ENCODE results near the gene WNT3A.

Gene WNT3A

DNA sequence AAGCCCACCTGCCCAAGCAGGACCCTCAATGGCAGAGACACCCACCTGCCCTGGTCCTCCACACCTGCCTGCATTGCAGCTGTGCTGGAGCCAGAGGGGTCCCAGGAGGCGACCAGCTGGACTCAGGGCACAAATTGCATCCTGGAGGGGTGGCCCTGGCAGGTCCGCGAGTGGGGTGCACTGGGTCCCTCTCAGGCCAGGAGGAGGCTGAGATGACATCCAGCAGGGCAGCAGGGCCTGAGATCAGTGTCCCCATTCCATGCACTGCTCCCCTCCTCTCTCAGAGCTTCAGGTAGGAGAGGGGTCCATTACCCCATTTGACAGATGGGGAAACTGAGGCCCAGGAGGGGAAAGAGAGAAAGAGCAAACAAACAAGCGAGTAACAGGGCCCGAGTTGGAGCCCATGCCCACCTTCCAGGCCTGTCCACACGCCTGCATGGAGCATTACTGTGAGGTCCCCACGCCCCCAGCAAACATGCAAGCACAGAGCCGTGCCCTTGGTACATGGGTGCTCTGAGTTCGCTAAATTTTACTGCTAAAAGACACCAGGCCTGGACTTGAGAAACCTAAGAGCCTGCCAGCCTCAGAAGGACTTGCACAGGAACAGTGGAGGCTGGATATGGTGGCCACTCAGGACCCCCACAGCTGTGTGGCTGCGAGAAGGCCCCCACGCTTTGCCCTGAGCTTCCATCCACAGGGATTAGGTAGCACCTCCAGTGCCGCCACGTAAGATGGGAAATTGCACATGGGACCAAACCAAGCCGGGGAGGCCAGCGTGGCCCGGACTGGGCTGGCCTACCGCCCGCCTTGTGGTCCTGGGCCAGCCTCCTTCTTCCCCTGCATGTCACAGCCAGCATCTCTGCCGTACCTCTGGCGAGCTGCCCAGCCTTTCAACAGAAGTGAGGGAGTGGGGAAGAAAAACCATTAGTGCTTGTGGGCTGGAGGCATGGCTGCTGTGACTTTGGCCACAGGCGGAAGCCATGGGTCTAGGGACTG is 7.4 kb downstream of the WNT3A start:
- Histone ChIP-seq H3K4me3 (no peak overlapping the region), H3K27ac (no peak overlapping the region)
- TF ChIP-seq, protein P1, sequence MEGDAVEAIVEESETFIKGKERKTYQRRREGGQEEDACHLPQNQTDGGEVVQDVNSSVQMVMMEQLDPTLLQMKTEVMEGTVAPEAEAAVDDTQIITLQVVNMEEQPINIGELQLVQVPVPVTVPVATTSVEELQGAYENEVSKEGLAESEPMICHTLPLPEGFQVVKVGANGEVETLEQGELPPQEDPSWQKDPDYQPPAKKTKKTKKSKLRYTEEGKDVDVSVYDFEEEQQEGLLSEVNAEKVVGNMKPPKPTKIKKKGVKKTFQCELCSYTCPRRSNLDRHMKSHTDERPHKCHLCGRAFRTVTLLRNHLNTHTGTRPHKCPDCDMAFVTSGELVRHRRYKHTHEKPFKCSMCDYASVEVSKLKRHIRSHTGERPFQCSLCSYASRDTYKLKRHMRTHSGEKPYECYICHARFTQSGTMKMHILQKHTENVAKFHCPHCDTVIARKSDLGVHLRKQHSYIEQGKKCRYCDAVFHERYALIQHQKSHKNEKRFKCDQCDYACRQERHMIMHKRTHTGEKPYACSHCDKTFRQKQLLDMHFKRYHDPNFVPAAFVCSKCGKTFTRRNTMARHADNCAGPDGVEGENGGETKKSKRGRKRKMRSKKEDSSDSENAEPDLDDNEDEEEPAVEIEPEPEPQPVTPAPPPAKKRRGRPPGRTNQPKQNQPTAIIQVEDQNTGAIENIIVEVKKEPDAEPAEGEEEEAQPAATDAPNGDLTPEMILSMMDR (IDR thresholded peaks at IDR 0.05): no peak
- DNase-seq (ENCODE audit: low spot score): peak; percentile 65

DNA sequence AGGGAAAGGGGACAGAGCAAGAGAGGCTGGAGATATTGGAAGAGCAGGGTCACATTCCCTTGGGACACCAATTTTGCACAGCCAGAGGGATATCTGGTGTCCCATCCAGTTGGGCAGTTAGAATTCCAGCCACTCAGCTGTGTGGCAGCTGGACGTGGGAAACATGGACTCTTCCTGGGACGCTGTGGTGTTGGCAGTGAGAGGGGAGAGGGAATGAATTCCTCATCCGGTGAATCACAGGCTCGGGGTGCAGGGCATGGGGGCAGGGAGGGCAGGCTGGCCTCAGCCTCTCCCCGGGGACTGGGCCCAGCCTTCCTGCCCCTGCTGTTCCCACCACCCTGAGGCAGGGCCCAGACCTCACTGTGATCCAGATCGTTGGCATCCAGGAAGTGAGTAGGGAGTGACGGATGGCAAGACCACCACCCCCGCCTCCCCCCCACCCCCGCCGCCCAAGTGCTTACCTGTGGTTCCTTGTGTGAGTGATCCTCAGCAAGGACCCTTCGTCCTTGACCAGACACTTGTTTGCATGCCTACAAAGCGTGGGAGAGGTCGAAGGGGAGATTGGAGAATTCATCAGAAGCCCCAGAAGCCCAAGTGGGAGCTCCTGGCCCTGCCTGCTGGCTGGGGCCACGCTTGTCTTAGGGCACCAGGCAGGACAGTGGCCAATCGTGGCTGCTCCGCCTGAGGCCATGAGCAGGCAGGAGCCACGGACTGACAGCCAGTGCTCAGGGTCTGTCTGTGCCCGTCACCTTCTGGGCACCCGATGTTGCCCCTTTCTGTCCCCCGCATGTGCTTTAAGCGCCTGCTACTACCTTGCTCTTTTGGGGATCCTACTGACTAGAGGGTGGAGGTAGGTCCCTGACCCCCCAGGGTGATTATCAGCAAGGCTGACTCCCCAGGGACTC is 8.7 kb downstream of the WNT3A start:
- TF ChIP-seq, protein P1 (IDR thresholded peaks at IDR 0.05): no peak
- H3K27ac ChIP-seq: no peak overlapping the region
- DNase-seq (ENCODE audit: low spot score): peak; percentile 52
- H3K4me3 ChIP-seq: no peak overlapping the region

DNA sequence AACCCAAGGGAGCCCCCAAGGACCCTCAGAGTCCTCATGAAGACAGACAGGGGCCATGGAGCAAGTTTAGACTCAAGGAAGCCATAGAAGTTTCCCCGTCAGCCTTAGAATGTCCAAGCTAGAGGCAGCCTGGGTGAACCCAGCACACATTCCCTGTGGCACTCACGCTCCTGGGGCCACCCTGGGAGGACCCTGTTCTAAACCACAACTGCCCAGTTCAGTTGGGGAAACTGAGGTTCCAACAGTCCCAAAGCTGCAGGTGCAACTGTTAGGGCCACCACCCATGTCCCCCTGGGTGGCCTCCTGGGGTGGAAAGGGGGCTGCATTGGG is 9.3 kb downstream of the WNT3A start:
- H3K4me3 ChIP-seq: no peak overlapping the region
- DNase-seq (ENCODE audit: low spot score): peak; percentile 35
- TF ChIP-seq, protein P1 (IDR thresholded peaks at IDR 0.05): no peak
- no peak overlapping the region for H3K27ac ChIP-seq

DNA sequence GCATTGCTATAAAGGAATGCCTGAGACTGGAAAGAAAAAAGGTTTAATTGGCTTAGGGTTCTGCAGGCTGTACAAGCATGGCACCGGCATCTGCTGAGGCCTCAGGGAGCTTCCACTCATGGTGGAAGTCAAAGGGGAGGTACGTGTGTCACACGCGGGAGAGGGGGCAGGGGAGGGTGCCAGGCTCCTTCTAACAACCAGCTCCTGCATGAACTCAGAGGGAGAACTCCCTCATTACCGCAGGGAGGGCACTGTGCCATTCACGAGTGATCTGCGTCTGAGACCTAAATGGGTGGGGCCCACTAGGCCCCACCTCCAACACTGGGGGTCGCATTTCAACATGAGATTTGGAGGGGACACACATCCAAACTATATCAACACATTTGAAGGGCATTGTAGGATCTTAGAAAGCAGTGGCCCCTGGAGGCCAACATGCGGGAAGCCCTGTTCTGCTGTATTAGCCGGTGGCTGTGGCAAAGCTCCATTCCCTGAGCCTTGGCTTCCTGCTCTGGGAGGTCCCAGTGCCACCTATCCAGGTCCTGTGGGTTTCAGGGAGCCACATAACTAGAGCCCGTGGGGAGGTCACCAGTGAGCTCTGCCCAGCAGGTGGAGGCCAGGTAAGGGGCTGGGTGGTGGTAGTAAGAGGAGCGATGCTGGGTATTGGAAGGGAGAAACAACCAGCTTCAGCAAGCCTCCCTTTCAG is 10.0 kb downstream of the WNT3A start:
- Histone ChIP-seq H3K27ac (no peak overlapping the region), H3K4me3 (no peak overlapping the region)
- no peak for DNase-seq (ENCODE audit: low spot score)
- TF ChIP-seq, protein P1 (IDR thresholded peaks at IDR 0.05): no peak

DNA sequence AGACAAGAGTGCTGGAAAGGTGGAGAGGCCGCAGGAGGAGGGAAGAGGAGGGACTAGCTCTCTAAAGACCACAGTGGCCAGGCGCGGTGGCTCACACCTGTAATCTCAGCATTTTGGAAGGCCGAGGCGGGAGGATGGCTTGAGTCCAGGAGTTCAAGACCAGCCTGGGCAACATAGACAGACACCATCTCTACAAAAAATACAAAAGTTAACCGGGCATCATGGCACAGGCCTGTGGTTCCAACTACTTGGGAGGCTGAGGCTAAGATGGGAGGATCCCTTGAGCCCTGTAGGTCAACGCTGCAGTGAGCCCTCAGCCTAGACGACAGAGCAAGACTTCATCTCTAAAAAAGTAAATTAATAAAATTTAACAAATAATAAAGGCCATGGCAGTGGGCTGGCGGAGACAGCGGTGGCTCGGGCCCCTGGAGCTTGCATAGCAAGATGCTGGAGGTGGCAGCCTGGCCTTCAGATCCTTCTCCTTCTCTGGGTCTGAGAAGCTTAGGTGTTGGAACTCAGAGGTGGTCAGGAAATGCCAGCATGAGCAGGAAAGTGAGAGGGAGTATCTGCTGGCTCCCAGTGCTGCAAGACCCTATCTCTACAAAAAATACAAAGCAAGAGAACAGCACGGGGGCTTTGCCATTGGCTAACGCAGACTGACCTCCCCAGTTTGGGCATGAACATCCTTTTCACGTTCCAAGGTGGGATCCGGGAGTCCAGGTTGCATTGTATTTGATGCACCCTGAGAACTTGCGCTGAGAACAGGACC is 10.7 kb downstream of the WNT3A start:
- Histone ChIP-seq H3K4me3 (no peak overlapping the region), H3K27ac (no peak overlapping the region)
- DNase-seq (ENCODE audit: low spot score): peak; percentile 43
- TF ChIP-seq, protein P1 (IDR thresholded peaks at IDR 0.05): no peak

DNA sequence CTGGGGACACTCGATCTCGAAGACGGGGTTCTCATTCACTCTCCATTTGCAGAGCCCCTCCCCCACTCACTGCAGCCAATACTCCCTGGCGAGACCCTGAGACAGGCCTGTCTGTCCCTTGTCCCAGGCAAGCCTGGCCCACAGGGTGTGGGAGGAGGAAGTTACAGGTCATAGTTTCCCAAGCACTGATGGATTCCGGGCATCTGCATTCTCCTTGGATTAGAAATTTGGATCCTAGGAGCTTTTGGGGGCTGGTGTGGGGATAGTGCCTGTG is 11.3 kb downstream of the WNT3A start:
- TF ChIP-seq, protein P1 (IDR thresholded peaks at IDR 0.05): no peak
- Histone ChIP-seq H3K27ac (no peak overlapping the region), H3K4me3 (no peak overlapping the region)
- DNase-seq (ENCODE audit: low spot score): peak; percentile 43
